ENCODE data around the gene BATF.
A peak's percentile ranks its signal among the peaks of the same experiment; 100 is the strongest.

BATF gene

DNA sequence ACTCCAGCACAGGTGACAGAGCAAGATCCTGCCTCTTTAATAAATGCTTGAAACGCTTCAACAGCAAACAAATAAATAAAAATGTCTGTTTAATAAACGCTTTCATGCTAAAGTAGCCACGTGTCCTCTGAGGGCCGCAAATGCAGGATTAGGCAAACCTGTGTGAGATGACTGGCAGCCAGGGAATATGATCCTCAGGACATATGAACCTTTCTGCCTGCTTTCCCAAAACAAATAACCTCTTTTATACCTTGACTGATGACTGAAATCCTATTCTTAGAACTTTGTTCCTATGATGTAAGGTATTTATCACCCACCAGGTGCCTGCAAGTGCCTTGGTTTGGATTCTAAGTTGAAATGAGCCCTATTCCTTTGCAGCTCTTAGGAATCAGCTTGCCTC lies 41.7 kb downstream of the BATF start:
- no peak for DNase-seq

DNA sequence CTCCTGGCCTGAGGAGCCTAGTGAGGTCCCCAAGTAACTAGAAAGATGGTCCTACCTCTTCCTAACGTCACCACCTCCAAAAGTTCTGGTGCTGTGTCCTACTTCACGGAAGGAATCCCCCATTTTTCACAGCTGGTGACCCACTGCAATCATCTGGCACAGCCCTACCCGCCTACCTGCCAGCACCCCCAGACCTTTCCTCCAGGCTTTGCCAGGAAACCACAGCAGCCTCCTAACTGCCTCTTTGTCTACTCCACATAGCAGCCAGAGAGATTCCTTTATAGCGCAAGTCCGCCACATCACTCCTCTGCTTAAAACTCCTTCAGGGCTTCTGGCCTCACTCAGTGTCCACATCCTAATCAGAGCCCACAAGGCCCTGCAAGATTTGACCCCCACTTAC lies 42.8 kb downstream of the BATF start:
- DNase-seq: no peak

DNA sequence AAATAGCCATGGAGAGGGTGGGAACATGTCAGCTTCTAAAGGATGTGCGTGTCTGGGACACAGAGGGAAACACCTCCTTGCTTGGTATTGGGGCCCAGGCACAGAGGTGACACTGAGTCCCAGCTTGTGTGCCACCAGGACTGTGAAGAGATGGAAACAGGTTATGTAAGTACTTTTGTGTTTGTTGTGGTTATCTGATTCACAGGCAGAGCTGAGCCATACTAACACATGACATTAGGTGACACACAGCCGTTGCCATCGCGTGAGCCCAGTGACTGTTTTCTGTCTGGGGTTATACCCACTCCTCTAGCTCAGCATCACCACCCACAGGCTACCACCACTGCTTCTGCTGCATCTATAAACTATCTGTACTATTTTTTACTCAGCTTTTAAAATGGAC lies 44.1 kb downstream of the BATF start:
- DNase-seq: peak; percentile 65

DNA sequence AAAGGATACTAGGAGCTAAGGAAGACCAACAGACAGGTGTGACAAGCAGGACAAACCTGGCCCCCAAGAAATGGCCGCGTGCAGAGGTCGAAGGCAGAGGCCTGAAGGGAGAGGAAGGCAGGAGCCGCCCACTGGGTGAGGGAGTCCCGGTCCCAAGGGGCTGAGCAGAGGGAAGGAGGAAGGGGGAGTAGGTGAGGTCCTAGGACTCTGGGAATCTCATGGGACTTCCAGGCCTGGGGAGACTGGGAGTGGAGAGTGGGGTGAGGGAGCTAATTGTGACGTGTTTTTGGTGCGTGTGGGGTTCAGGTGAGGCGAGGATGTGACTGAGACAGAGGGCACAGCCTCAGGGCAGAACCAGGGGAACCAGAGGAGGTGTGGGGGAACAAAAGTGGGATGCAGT lies 44.5 kb downstream of the BATF start:
- no peak for DNase-seq

DNA sequence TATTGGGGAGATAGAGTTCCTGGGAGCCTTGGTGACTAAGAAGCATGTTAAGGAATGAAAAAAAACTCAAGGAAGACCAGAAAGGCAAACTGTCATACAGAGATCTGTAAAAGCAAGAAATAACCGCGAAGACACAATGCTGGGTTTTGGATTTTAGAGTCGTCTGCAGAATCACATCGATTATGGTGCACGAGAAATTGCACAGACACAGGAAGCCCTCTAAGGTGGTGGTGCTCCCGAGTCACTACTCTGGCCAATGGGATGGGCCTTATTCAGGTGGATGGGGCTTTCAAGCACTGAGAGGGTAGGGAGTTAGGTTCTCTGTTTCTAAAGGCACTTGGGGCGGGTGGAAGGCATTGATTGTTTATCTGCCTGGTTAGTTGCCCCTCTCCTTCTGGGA lies 45.9 kb downstream of the BATF start:
- DNase-seq: no peak

DNA sequence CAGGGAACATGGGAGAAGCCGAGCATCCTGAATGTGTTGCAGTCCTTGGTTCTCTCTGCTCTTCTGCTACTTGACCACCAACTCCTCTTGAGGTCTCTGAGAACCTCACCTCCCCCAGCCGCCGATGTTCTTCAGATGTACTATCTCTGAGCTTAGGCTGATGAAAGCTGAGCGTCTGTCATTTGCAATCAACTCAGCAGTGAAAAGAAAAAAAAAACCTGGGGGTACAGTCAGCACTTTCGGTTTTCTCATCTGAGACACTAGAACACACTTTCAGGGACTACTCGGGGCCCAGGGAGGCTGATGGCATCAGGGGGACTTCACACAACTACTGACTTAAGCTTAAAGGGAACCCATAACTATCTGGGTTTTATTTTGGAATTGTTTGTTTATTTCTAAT lies 46.5 kb downstream of the BATF start:
- no peak for DNase-seq

DNA sequence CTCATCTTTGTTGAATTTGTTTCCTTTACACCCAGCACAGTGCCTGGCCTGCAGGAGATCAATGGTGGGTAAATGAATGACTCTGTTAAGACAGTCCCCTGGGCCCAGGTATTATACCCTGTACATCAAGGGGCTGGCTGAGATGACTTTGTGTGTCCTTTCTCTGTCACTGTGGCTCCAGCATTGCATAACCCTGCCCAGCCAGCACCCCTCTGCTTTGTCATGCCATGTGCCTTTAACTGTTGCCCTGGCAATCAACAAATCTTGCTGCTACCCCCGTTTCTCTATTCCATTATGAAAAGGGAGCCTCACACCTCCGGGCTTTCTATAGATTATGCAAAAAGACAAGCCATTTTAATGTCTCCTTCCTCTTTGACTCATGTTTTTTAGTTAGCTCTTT lies 48.5 kb downstream of the BATF start:
- peak; percentile 75 for DNase-seq

DNA sequence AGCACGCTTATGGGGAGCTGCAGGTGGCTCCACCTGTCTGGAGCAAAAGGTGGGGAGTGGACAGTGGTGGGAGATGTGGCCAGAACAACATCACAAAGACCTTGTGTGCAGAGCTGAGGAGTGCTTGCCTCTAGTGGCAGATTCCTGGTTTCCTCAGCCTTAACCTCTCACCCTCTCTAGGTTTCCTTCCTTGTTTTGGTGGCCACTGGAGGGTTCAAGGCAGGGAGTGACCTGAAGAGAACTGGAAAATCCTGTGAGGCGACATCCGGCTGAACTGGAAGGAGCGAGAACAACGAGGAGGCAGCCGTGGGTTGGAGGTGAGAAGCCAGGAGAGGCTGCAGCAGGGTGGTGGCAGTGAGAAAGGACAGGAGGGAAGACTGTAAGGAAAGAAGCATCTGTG lies 49.8 kb downstream of the BATF start:
- no peak for DNase-seq

DNA sequence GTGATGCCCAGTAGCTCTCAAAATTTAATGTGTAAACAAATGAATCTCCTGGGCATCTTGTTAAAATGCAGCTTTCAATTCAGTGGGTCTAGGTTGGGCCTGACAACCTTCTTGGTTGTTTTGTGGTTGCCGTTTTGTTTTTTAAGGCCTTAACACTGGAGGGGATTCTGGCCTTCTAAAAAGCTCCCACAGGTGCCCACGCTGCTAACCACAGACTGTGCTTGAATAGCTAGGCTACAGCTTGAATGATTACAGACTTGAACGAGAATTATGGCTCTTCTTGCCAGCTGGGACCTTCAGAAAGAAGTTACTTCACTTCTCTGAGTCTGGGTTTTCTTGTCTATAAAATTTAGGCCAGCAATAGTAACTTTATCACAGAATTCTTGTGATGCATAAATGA lies 54.8 kb downstream of the BATF start:
- DNase-seq: no peak

DNA sequence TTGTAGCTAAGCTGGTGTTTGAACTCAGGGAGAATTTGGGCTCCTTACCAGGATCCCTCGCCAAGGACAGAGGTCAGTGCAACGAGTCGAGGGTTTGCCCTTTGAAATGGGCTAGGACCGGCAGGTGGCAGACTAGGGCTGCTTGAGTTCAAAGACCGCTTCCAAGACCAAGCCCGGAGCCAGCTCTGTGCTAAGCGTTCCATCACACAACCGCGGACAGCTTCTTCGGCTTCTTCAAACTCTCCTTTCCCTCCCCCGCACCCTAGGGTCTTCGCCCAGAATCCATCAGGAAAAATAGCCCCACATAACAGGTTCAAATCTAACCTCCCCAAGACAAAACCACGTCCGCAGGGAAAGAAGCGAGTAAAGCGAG lies 55.4 kb downstream of the BATF start:
- peak; percentile 91 for DNase-seq

DNA sequence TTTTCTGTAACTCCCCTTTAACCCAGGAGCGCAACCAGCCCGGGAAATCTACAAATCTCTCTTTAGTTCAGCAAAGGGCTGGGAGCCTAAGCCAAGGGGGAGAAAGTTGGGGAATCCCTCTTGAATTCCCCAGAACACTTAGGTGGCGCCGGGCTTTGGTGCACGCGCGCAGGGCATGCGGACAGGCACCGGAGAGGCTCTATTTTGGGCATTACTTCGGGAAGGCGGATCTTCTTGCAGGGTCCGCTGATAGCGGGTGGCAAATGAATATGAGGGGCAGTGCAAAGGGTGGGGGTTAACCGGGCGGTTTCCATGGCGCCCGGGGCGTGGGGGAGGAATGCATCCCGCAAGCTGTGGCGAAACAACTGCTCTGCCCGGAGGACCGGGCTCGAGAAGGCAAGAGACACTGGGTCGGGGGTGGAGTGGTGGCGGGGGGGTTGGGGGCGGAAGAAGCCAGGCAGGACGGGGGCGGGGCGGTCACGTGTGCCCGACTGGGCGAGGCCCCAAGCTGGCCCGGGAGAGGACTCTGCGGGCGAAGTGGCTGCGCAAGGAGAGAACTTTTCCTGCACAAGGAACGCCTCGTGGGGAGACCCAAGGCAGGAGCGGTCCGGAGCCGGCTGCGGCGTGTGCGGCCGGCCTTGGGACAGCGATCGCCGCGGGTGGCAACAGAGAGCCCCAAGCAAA lies 56.0 kb downstream of the BATF start, which contains the start of gene FLVCR2:
TSS of gene FLVCR2 (plus strand) at position 519 of the 684 bp plus-strand sequence. CDS start 353 bp downstream, outside the sequence.
- DNase-seq: peak; percentile 93

DNA sequence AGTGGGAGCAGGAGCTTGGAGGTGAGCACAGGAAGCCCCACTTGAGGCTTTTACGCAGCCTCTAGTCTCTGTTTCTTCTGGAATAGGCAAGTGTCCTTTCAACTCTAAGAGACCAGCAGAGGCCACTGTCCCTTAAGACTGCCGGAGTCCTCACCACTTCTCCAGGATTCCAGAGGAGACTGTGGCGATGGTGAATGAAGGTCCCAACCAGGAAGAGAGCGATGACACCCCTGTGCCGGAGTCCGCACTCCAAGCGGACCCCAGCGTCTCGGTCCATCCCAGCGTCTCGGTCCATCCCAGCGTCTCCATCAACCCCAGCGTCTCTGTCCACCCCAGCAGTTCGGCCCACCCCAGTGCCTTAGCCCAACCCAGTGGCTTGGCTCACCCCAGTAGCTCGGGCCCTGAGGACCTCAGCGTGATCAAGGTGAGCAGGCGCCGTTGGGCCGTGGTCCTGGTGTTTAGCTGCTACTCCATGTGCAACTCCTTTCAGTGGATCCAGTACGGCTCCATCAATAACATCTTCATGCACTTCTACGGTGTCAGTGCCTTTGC lies 56.6 kb downstream of the BATF start:
- no peak for DNase-seq

DNA sequence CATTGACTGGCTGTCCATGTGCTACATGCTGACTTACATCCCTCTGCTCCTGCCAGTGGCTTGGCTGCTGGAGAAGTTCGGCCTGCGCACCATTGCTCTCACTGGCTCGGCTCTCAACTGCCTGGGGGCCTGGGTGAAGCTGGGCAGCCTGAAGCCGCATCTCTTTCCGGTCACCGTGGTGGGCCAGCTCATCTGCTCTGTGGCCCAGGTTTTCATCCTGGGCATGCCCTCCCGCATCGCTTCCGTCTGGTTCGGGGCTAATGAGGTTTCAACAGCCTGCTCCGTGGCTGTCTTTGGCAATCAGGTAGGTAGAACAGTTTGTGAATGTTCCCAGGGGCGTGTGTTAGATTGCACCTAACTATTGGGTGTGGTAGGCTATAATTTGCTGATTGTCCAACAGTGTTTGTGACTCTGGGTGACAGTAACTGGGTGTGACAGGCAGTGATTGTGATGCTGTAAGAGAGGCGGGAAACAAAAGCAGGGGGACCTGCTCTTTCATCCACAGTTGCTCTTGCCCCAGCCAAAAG lies 57.1 kb downstream of the BATF start:
- peak; percentile 54 for DNase-seq

DNA sequence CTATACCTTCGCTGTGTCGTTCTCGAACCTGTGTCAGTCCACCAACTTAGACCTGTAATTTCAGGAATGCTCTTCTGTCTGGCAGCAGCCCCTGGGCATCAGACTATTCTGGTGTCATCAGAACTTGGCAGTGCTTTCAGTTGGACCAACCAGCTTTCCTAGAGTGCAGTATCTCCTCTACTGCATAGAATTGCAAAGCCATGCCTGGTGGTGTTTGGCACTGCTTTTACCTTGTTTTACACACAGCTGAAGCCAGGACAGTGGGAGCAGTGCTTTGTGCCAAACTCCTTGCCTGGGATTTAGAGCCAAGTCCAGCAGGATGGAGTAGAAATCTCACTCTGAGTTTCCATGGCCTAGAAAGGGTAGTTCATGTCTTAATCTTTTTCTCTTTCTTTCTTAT lies 57.6 kb downstream of the BATF start:
- no peak for DNase-seq

DNA sequence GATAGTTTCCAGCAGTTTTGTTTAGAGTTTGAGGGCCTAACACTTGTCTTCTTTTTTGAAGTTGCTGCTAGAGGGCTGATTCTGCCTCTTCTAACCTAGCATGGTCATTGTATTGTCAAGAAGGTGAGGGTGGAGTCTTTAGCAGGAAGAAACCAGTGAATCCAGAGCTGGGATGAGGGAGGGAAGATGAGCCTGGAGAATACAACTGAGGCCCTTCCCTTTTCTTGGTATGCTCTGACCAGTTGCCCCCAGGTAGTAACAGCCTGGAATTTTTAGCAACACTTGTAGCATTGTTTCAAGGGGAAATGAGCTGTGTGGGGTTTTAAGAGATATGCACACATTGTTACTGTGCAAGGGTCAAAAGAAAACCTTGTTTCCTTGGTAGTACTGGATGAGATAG lies 65.1 kb downstream of the BATF start:
- DNase-seq: no peak

DNA sequence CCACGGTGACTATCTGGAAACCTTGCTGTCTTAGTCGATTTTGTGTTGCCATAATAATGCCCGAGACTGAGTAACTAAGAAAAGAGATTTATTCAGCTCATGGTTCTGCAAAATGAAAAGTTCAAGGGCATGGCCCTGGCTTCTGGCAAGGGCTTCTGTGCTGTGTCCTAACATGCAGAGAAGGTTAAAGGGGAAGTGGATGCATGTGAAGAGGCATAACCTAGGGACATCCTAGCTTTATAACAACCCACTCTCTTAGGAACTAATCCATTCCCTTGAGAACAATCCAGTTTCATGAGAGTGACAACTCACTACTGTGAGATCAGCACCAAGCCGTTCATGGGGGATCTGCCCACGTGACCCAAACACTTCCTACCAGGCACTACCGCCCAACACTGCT lies 67.7 kb downstream of the BATF start:
- DNase-seq: peak; percentile 84

DNA sequence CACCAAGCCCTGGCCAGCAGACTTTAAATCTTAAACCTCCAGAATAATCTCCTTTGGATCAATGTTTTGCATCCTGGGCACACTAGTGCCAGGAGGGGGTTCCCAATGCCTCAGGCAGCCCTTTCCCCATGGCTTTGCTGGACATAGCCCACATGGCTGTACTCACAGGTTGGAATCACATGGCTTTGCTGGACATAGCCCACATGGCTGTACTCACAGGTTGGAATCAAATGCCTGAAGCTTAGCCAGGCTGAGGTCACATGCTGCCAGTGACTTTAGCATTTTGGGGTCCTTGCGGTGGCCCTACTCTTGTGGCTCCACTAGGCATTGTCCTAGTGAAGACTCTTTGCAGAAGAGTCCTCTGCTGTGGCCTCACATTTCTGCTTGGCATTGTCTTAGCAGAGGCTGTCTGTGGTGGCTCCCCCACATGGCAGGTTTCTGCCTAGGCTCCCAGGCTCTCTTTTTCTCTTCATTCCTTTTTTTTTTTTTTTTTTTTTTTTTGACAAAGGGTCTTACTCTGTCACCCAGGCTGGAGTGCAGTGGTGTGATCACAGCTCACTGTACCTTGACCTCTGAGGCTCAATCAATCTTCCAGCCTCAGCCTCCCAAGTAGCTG lies 69.2 kb downstream of the BATF start:
- DNase-seq: no peak

DNA sequence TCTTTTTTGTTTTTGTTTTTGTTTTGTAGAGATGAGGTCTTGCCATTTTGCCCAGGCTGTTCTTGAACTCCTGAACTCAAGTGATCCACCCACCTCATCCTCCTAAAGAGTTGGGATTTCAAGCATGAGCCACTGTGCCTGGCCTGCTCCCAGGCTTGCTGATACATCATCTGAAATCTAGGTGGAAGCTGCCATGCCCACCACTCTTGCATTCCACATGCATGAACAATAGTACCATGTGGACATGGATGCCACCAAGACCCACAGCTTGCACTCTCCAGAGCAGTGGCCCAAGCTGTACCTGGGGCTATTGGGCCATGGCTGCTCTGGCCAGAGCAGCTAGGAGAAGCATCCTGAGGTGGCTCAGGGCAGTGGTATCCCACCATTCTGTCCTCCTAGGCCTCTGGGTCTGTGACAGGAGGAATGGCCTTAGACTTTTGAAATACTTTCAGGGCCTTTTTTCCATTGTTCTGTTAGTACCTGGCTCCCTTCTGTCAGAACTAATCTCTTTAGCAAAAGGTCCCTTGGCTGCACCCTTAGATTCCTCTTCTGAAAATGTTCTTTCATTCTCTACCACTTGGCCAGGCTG lies 69.8 kb downstream of the BATF start:
- DNase-seq: no peak

DNA sequence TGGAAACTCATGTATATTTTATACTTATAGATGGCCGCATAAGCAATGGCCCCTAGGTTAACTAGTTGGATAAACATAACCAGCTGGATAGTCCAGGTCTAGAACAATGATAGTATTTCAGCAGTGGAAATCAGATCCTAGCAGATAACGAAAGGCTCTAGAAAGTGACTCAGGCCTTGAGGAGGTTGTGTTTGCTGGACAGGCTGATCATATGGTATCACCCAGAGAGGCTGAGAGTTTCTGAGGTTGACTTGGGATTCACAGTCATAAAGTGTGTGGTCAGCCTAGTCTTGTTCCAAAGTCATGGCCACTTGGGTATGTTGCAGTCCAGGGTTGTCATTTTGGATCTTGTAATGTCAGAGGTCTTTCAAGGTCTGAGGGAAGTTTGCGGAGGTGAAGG lies 73.0 kb downstream of the BATF start:
- DNase-seq: peak; percentile 71
